GM12878 (cell line): ENCODE data around the gene RBAK. TPM values are rescaled to one million over a fixed set of nuclear protein-coding genes. Genes with fewer than 3 reads are reported as not detected.

Experiments
- ATAC-seq: fragments of 200-7000 bp; cut with Tn5 transposase; 3 replicates; pipeline ENCODE4 v1.9.1; 2020; ENCODE audit warnings: mild to moderate bottlenecking, moderate library complexity
- BruUV-seq: library from RNA; stranded (reverse); fragments of 400-500 nt; replicated peaks from 2 replicates; lab custom pipeline; 2021; lab: Mats Ljungman, UMichigan
- CTCF ChIA-PET: fragments of 300-600 bp; sonication (Branson Sonifier 250); formaldehyde crosslinking; extraction: SDS; loops from one replicate; lab custom pipeline; 2021; ENCODE audit warnings: inconsistent platforms; lab: Yijun Ruan, JAX
- POLR2A ChIA-PET: fragments of 350-600 bp; formaldehyde crosslinking; extraction: SDS; loops from one replicate; lab custom pipeline; 2021; ENCODE audit warnings: inconsistent platforms; lab: Charles Lee
- RAD21 ChIA-PET: fragments of 300-600 bp; sonication (Branson Sonifier 250); formaldehyde crosslinking; loops from one replicate; lab custom pipeline; 2023; ENCODE audit warnings: antibody characterized with exemption; ENCODE audit not compliant: unreplicated experiment; lab: Charles Lee
- SMC1A ChIA-PET: fragments of 300-600 bp; sonication (Branson Sonifier 250); formaldehyde crosslinking; loops from one replicate; lab custom pipeline; 2023; ENCODE audit not compliant: unreplicated experiment, uncharacterized antibody; lab: Charles Lee
- DNase-seq: peaks from one replicate; pipeline ENCODE4 v3.0.0-alpha.2; 2011; ENCODE audit warnings: low read depth, low spot score
- FAIRE-seq: peaks from 3 replicates; lab custom pipeline; 2011; peaks lifted over from hg19 to GRCh38; lab: Jason Lieb, UNC
- H2AFZ ChIP-seq: 2 replicates; pipeline ENCODE4 v1.6.0; 2011; ENCODE audit warnings: low read depth, low read length, control low read depth; ENCODE audit not compliant: control insufficient read depth
- H3K27ac ChIP-seq: 2 replicates; pipeline ENCODE4 v1.5.1; 2011; ENCODE audit warnings: control low read depth; ENCODE audit not compliant: control insufficient read depth, insufficient read depth
- H3K27me3 ChIP-seq, 2 experiments: replicated peaks in 1 of 2; 2 replicates each; pipeline versions ENCODE4 v1.6.0 to v1.6.1; 2011; ENCODE audit warnings: low read length in 1 of 2; ENCODE audit not compliant: control insufficient read depth in 2 of 2, insufficient read depth in 2 of 2
- H3K36me3 ChIP-seq, 2 experiments: 2 replicates each; pipeline ENCODE4 v1.5.1; 2011; ENCODE audit warnings: low read length in 1 of 2; ENCODE audit not compliant: control insufficient read depth in 2 of 2, insufficient read depth in 2 of 2
- H3K4me1 ChIP-seq: 2 replicates; pipeline ENCODE4 v1.6.1; 2011; ENCODE audit warnings: mild to moderate bottlenecking, low read length, moderate library complexity, mixed read lengths; ENCODE audit not compliant: control insufficient read depth, insufficient read depth
- H3K4me2 ChIP-seq: 2 replicates; pipeline ENCODE4 v1.6.0; 2011; ENCODE audit warnings: control low read depth; ENCODE audit not compliant: control insufficient read depth, insufficient read depth
- H3K4me3 ChIP-seq: fragments of 200-600 bp; sonication (generic); 2 replicates; pipeline ENCODE4 v1.5.1; 2016
- H3K79me2 ChIP-seq: 2 replicates; pipeline ENCODE4 v1.6.0; 2011; ENCODE audit warnings: low read length; ENCODE audit not compliant: control insufficient read depth, insufficient read depth
- H3K9ac ChIP-seq: 2 replicates; pipeline ENCODE4 v1.8.0; 2011; ENCODE audit warnings: low read length, control low read depth, mixed read lengths; ENCODE audit not compliant: control insufficient read depth, insufficient read depth
- H3K9me3 ChIP-seq: replicated peaks from 3 replicates; pipeline ENCODE4 v1.5.1; 2011; ENCODE audit warnings: mild to moderate bottlenecking, low read length; ENCODE audit not compliant: control insufficient read depth, insufficient read depth
- H4K20me1 ChIP-seq: 2 replicates; pipeline ENCODE4 v1.6.0; 2011; ENCODE audit not compliant: control insufficient read depth, insufficient read depth
- ATF7 ChIP-seq: fragments of 450-650 bp; IDR thresholded peaks from 2 replicates; pipeline ENCODE4 v1.6.1; 2016; ENCODE audit warnings: low read depth, mild to moderate bottlenecking
- BCL3 ChIP-seq: IDR thresholded peaks from 2 replicates; pipeline ENCODE4 v1.6.1; 2011; ENCODE audit warnings: borderline replicate concordance, low read depth, mild to moderate bottlenecking, moderate library complexity, low read length; ENCODE audit not compliant: insufficient read depth, poor library complexity, severe bottlenecking
- EP300 ChIP-seq, 2 experiments: fragments of 150-350 bp in 1 of 2; IDR thresholded peaks; 2 replicates each; pipeline ENCODE4 v1.6.1; 2011 to 2012; ENCODE audit warnings: low read depth in 2 of 2, low read length in 2 of 2, borderline replicate concordance in 1 of 2, improper control_type of control experiment in 1 of 2, inconsistent platforms in 1 of 2; ENCODE audit not compliant: control insufficient read depth in 1 of 2
- HDAC2 ChIP-seq: fragments of 200-600 bp; sonication (generic); IDR thresholded peaks from 2 replicates; pipeline ENCODE4 v1.6.1; 2017
- IRF4 ChIP-seq: IDR thresholded peaks from 2 replicates; pipeline ENCODE4 v1.6.1; 2011; ENCODE audit warnings: low read depth, low read length
- MYB ChIP-seq: fragments of 150-350 bp; IDR thresholded peaks from 2 replicates; pipeline ENCODE4 v1.6.1; 2014; ENCODE audit warnings: mild to moderate bottlenecking, low read depth, low read length, borderline replicate concordance
- PAX8 ChIP-seq: fragments of 450-650 bp; IDR thresholded peaks from 2 replicates; pipeline ENCODE4 v1.6.1; 2017; ENCODE audit warnings: mild to moderate bottlenecking, moderate library complexity
- RAD51 ChIP-seq: fragments of 450-650 bp; IDR thresholded peaks from 2 replicates; pipeline ENCODE4 v1.6.1; 2016; ENCODE audit warnings: moderate library complexity, mild to moderate bottlenecking, inconsistent platforms
- SMAD1 ChIP-seq: fragments of 450-650 bp; IDR thresholded peaks from 2 replicates; pipeline ENCODE4 v1.6.1; 2018; ENCODE audit warnings: mild to moderate bottlenecking, low read depth; ENCODE audit not compliant: partially characterized antibody
- TCF3 ChIP-seq: IDR thresholded peaks from 2 replicates; pipeline ENCODE4 v1.6.1; 2012; ENCODE audit warnings: low read depth, mild to moderate bottlenecking, low read length, borderline replicate concordance; ENCODE audit not compliant: insufficient read depth
- ZBTB33 ChIP-seq: fragments of 450-650 bp; IDR thresholded peaks from 2 replicates; pipeline ENCODE4 v1.6.1; 2017; ENCODE audit warnings: mild to moderate bottlenecking
- ZBTB4 ChIP-seq: fragments of 450-650 bp; formaldehyde crosslinking; IDR thresholded peaks from 2 replicates; pipeline ENCODE4 v1.4.0; 2022; ENCODE audit warnings: mild to moderate bottlenecking, moderate library complexity
- ZNF622 ChIP-seq: fragments of 450-650 bp; IDR thresholded peaks from 2 replicates; pipeline ENCODE4 v1.6.1; 2017; ENCODE audit warnings: mild to moderate bottlenecking, inconsistent platforms
- WGBS: methylation state at CpG from one replicate; pipeline ENCODE4 v1.1.6; 2016; ENCODE audit warnings: low lambda C conversion rate; ENCODE audit not compliant: insufficient replicate concordance, insufficient coverage; ENCODE audit errors: missing lambda C conversion rate; 5-methylcytosine and 5-hydroxymethylcytosine counted together
- in situ Hi-C: fragments of 300-500 bp; cut with MboI; formaldehyde crosslinking; loops from 9 replicates; pipeline ENCODE4 v1.14.3; 2018; ENCODE audit warnings: mixed read lengths
- intact Hi-C: fragments of 100-400 bp; cut with micrococcal nuclease; formaldehyde crosslinking; loops from one replicate; pipeline ENCODE4 v1.14.2; 2022; ENCODE audit not compliant: unreplicated experiment
- polyA plus RNA-seq, 11 experiments: library from polyadenylated mRNA; depleted of rRNA in 4 of 11; unstranded in 6 of 11; stranded (reverse) in 5 of 11; fragments of >200 nt; fragmentation: Nextera tagmentation in 4 of 11; fragmentation: Illumina TruSeq in 1 of 11; extraction: Ambion mirVana in 4 of 11; extraction: Trizol in 1 of 11; gene quantifications; 1 replicate in 1 of 11; 2 replicates in 10 of 11; pipeline versions ENCODE4 v1.2.1 to v1.2.3, GENCODE V29; 2011 to 2016; ENCODE audit warnings: inconsistent platforms in 2 of 11, missing spikeins in 2 of 11, low read depth in 1 of 11
- total RNA-seq, 4 experiments: library from RNA; depleted of rRNA in 3 of 4; stranded (reverse); fragments of >200 nt in 3 of 4; fragmentation: Illumina TruSeq in 1 of 4; extraction: Trizol in 1 of 4; gene quantifications; 2 replicates each; pipeline versions ENCODE4 v1.2.1 to v1.2.3, GENCODE V29; 2013 to 2021

RBAK gene
- total and polyA plus RNA-seq, 10 of the 15 experiments (the other 5 are each of a cell fraction or from before 2014, with no cell fraction given): 1.9 to 10.2 (median 5.9) TPM

GRCh38 chr7:5063698-5064097 is 18.0 kb downstream of the RBAK start:
- ChIA-PET POLR2A (no interaction called here), SMC1A (interaction anchor here (0.7 kb wide), 1 partner anchor 13 kb away, joined by 3 read pairs; no protein-coding TSS in a partner anchor), CTCF (interaction anchor here (1.0 kb wide), 1 partner anchor 22 kb away, joined by 4 read pairs; no protein-coding TSS in a partner anchor), RAD21 (no interaction called here)
- no peaks in the 10 kb centered on the region for H3K4me1 ChIP-seq
- H3K9me3 ChIP-seq: peaks cover 59% of the 10 kb centered on the region
- 97% methylated on average over 2 of the region's 2 CpGs for WGBS
- FAIRE-seq (no peak), DNase-seq (no peak), ATAC-seq (no peak)
- in situ Hi-C loops (loop anchor here (10.0 kb wide), 1 partner anchor 1631 kb away; no protein-coding TSS in a partner anchor), intact Hi-C loops (no loop called here)
- no peaks in the 10 kb centered on the region for H4K20me1 ChIP-seq
- H3K4me2 ChIP-seq: no peak overlapping the region
- H3K27ac ChIP-seq: no peak overlapping the region
- no peaks in the 10 kb centered on the region for H3K27me3 ChIP-seq
- H3K36me3 ChIP-seq: peaks cover 10 to 38% of the 10 kb centered on the region in 2 experiments
- H3K79me2 ChIP-seq: no peaks in the 10 kb centered on the region
- no peak overlapping the region for H3K4me3 ChIP-seq
- TF ChIP-seq HDAC2: no peak
- TF ChIP-seq MYB: no peak
- no peak for TF ChIP-seq RAD51
- TF ChIP-seq PAX8: no peak
- no peak for TF ChIP-seq ATF7
- TF ChIP-seq BCL3: no peak
- no peak for TF ChIP-seq EP300 (IDR thresholded peaks at IDR 0.05; ENCODE audit: borderline replicate concordance in 1 of 2, control insufficient read depth in 1 of 2, low read depth in 2 of 2, low read length in 2 of 2)
- TF ChIP-seq TCF3: no peak
- TF ChIP-seq ZBTB4 (CRISPR knock-in tag): no peak
- no peak for TF ChIP-seq ZNF622
- TF ChIP-seq ZBTB33: no peak
- no peak for TF ChIP-seq SMAD1
- no peak for TF ChIP-seq IRF4
- no peak overlapping the region for H2AFZ ChIP-seq
- no TSS peak for BruUV-seq
- no peak overlapping the region for H3K9ac ChIP-seq
